ENCODE measurements around the gene PSMD9.

DNA sequence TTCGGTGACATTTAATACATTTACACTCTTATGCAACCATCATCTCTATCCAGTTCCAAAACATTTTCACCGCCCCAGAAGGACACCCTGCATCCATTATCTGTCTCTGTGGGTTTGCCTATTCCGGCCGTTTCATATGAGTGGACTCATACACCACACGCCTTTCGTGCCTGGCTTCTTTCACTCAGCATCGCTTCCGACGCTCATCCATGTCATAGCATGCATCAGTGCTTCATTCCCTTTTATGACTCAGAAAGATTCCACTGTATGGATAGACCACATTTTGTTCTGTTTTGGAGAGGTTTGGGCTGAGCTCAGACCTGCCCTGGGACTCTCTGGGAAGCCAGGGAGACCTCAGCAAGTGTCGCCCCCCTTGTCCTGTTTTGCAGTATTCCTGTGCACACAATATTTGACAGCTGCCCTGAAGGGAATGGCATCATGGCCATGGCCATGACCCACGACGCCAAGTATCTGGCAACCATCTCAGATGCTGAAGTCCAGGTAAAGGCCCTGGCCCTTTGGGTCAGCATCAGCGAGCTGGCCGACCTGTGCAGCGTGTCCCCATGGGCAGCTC is 53.6 kb downstream of the PSMD9 start:
- TF ChIP-seq, protein P1, sequence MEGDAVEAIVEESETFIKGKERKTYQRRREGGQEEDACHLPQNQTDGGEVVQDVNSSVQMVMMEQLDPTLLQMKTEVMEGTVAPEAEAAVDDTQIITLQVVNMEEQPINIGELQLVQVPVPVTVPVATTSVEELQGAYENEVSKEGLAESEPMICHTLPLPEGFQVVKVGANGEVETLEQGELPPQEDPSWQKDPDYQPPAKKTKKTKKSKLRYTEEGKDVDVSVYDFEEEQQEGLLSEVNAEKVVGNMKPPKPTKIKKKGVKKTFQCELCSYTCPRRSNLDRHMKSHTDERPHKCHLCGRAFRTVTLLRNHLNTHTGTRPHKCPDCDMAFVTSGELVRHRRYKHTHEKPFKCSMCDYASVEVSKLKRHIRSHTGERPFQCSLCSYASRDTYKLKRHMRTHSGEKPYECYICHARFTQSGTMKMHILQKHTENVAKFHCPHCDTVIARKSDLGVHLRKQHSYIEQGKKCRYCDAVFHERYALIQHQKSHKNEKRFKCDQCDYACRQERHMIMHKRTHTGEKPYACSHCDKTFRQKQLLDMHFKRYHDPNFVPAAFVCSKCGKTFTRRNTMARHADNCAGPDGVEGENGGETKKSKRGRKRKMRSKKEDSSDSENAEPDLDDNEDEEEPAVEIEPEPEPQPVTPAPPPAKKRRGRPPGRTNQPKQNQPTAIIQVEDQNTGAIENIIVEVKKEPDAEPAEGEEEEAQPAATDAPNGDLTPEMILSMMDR (conservative IDR thresholded peaks at IDR 0.05): no peak
- no peak for TF ChIP-seq EZH2 (IDR thresholded peaks at IDR 0.05; ENCODE audit: low read depth)
